ENCODE measurements around the gene EFR3B.

DNA sequence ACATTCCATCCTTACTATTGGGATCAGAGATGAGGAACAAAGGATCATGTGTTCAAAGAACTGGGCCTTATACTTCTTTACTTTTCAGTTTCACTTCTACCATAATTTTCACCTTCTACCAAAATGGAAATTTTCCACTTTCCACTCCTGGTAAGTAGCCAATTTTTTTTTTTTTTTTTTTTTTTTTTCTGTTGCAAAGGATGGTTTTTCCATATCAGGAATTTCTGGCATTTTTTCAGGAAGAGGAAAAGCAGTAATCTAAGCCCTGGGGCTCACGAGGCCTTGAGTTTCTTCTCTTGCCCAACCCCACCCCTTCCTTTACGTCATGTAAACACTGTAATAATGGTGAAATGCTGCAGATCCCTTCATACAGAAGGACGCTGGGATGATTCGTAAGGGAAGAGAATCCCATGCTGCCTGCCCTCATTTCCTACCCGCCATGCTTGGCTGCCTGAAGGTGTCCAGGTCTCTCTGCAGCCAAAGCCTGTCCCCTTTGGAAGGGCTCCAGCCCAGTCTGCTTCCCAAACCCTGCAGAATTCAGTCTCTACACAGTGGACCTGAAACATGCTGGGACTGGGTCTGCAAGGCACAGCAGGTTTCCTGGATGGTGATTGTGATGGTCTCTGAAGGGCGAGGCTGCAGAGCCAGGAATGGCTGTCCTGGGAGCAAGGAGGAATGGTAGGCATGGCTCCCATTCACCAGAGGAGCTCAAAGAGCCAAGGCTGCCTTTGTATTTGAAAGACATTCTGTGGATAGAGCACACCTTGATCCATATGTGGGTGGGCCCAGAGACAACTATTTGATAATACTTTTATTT is 57.0 kb downstream of the EFR3B start:
- TF ChIP-seq, protein P1, sequence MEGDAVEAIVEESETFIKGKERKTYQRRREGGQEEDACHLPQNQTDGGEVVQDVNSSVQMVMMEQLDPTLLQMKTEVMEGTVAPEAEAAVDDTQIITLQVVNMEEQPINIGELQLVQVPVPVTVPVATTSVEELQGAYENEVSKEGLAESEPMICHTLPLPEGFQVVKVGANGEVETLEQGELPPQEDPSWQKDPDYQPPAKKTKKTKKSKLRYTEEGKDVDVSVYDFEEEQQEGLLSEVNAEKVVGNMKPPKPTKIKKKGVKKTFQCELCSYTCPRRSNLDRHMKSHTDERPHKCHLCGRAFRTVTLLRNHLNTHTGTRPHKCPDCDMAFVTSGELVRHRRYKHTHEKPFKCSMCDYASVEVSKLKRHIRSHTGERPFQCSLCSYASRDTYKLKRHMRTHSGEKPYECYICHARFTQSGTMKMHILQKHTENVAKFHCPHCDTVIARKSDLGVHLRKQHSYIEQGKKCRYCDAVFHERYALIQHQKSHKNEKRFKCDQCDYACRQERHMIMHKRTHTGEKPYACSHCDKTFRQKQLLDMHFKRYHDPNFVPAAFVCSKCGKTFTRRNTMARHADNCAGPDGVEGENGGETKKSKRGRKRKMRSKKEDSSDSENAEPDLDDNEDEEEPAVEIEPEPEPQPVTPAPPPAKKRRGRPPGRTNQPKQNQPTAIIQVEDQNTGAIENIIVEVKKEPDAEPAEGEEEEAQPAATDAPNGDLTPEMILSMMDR (IDR thresholded peaks at IDR 0.05; ENCODE audit: insufficient read depth, low read length, poor library complexity, severe bottlenecking), result no peak
- no peak for TF ChIP-seq EZH2phosphoT487 (conservative IDR thresholded peaks at IDR 0.05; ENCODE audit: low read length)
